Measurements from ENCODE around the gene RHBDL1.

RHBDL1 gene

DNA sequence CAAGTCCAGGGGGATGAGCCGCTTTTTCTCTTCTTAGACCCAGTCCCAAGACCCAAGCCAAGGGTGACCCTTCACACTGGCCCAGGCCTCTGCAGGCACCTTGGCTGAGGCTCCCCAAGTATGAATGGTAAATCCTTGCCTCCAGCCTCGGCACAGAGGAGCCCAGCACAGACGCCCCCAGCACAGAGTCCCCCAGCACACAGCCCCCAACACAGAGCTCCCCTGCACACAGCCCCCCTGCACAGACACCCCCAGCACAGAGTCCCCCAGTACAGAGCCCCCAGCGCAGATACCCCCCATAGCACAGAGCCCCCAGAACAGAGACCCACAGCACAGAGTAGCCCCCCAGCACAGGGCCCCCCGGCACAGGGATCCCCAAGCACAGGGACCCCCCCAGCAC is 34.9 kb upstream of the RHBDL1 start:
- H3K27me3 ChIP-seq (ENCODE audit: control insufficient read depth, insufficient read depth, low read length), result no peaks in the 10 kb centered on the region
- peaks cover 5% of the 10 kb centered on the region for H3K4me1 ChIP-seq (ENCODE audit: control insufficient read depth, insufficient read depth, low read length)
- no peak overlapping the region for H3K4me3 ChIP-seq (ENCODE audit: low read depth, low read length)
- no peak overlapping the region for H3K9ac ChIP-seq (ENCODE audit: low read depth, low read length)
- no peaks in the 10 kb centered on the region for H3K9me3 ChIP-seq (ENCODE audit: control insufficient read depth, insufficient read depth, low read length)
- no peaks in the 10 kb centered on the region for H3K36me3 ChIP-seq (ENCODE audit: control insufficient read depth, insufficient read depth, low read length)

DNA sequence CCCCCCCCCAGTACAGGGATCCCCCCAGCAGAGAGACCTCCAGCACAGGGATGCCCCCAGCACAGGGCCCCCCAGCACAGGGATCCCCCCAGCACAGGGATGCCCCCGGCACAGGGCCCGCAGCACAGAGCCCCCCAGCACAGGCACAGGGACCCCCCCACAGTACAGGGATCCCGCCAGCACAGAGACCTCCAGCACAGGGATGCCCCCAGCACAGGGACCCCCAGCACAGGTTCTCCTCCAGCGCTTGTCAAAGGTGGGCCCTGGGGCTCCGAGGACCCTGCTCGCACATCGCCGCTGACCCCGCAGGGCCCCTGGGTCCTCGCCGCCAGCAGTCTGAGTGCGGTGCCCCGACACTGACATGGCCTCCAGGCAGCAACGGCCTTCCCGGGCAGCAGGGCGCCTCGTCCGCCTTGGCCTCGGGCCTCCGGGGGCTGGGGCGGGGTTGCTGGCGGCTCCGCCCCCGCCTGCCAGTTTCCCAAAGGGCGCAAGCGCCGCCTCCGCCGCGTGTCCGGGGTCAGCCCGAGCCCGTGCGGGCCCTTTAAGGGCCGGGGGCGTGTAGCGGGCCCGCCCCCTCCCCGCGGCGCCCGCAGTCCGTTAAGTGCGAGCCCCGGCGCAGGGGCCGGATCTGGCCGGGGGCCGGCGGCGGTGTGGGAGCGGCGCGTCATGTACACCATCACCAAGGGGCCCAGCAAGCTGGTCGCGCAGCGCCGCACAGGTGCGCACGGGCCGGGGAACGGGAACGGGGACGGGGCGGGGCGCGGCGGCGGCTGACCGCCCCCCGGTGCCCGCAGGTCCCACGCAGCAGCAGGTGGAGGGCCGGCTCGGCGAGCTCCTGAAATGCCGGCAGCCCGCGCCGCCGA is 33.9 kb upstream of the RHBDL1 start, which contains the start of gene MCRIP2:
Gene MCRIP2, plus strand, starts transcription at position 503 of the 863 bp plus-strand sequence. Its CDS starts 164 bp downstream, at position 667.
- no peaks in the 10 kb centered on the region for H3K36me3 ChIP-seq (ENCODE audit: control insufficient read depth, insufficient read depth, low read length)
- H3K4me3 ChIP-seq (ENCODE audit: low read depth, low read length), result peak within 1 kb of the TSS; percentile 68
- H3K9me3 ChIP-seq (ENCODE audit: control insufficient read depth, insufficient read depth, low read length), result no peaks in the 10 kb centered on the region
- no peaks in the 10 kb centered on the region for H3K27me3 ChIP-seq (ENCODE audit: control insufficient read depth, insufficient read depth, low read length)
- H3K9ac ChIP-seq (ENCODE audit: low read depth, low read length), result peak within 1 kb of the TSS; percentile 83
- H3K4me1 ChIP-seq (ENCODE audit: control insufficient read depth, insufficient read depth, low read length), result peaks cover 5% of the 10 kb centered on the region

DNA sequence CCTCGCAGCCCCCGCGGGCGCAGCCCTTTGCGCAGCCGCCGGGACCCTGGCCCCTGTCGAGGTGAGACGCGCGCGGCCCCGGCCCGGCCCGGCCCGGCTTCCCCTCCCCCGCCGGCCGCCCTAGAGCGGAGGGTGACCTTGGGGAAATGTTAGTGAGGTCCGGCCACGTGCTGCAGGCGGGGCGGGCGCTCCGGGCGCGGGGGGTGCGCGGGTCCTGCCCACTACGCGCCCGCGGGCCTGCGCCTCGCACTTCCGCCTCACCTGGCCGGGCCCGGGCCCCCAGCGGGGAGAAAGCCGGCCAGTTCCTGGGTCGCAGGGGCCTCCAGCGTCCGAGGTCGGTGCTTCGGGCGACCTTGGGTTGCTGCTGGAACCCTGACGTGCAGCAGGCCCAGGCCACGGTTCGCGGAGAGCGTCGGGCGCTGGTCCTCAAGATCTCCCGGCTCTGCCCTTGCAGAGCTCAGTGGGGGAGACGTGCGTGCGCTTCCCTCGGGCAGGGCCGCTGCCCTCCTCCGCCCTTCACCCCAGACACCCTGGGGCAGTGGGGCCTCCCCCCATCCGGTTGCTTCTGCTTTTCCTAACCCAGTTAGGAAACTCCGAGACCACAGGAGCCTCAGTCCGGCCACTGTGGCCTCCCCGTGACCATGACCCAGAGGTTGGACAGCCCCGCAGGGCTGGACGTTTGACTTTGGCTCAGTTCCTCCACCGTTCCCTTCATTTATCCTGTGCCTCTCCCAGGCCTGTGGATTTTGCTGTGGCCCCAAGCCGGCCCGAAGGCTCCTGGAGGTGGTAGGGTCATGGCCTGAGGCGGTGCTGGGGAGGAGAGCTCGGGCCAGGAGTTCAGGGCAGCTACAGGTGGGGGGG is 33.1 kb upstream of the RHBDL1 start:
- peaks cover 5% of the 10 kb centered on the region for H3K4me1 ChIP-seq (ENCODE audit: control insufficient read depth, insufficient read depth, low read length)

DNA sequence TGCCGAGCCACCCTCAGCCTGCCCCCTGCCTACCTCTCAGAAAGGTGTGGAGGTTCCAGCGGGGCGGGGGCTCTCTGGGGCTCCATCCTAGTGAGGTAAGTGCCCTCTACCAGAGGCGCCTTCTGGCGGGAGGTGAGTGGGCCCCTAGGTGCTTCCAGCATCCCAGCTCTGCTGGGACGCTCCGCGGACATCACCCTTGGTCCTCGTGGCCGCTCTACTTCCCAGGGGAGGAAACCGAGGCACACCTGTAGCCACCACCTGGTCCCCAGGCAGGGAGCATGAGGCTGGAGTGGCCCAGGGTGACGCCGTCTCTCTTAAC is 32.5 kb upstream of the RHBDL1 start:
- Histone ChIP-seq H3K4me1 (ENCODE audit: control insufficient read depth, insufficient read depth, low read length) (peaks cover 2% of the 10 kb centered on the region), H3K9ac (ENCODE audit: low read depth, low read length) (peak overlapping the region; percentile 83), H3K9me3 (ENCODE audit: control insufficient read depth, insufficient read depth, low read length) (no peaks in the 10 kb centered on the region), H3K27me3 (ENCODE audit: control insufficient read depth, insufficient read depth, low read length) (no peaks in the 10 kb centered on the region), H3K4me3 (ENCODE audit: low read depth, low read length) (peak overlapping the region; percentile 68), H3K36me3 (ENCODE audit: control insufficient read depth, insufficient read depth, low read length) (no peaks in the 10 kb centered on the region)

More for the DNA sequence above, 33.1 kb upstream of the RHBDL1 start:
- H3K27me3 ChIP-seq (ENCODE audit: control insufficient read depth, insufficient read depth, low read length), result no peaks in the 10 kb centered on the region
- peak overlapping the region; percentile 83 for H3K9ac ChIP-seq (ENCODE audit: low read depth, low read length)
- H3K4me3 ChIP-seq (ENCODE audit: low read depth, low read length), result peak overlapping the region; percentile 68
- H3K36me3 ChIP-seq (ENCODE audit: control insufficient read depth, insufficient read depth, low read length), result no peaks in the 10 kb centered on the region
- H3K9me3 ChIP-seq (ENCODE audit: control insufficient read depth, insufficient read depth, low read length), result no peaks in the 10 kb centered on the region

- H3K9me3 ChIP-seq (ENCODE audit: control insufficient read depth, insufficient read depth, low read length), result no peaks in the 10 kb centered on the region
- H3K4me3 ChIP-seq (ENCODE audit: low read depth, low read length), result no peak overlapping the region
- H3K27me3 ChIP-seq (ENCODE audit: control insufficient read depth, insufficient read depth, low read length), result no peaks in the 10 kb centered on the region
- H3K4me1 ChIP-seq (ENCODE audit: control insufficient read depth, insufficient read depth, low read length), result no peaks in the 10 kb centered on the region
- no peak overlapping the region for H3K9ac ChIP-seq (ENCODE audit: low read depth, low read length)
- H3K36me3 ChIP-seq (ENCODE audit: control insufficient read depth, insufficient read depth, low read length), result no peaks in the 10 kb centered on the region
These were observed 30.9 kb upstream of the RHBDL1 start for GRCh38 chr16:644556-644955.

DNA sequence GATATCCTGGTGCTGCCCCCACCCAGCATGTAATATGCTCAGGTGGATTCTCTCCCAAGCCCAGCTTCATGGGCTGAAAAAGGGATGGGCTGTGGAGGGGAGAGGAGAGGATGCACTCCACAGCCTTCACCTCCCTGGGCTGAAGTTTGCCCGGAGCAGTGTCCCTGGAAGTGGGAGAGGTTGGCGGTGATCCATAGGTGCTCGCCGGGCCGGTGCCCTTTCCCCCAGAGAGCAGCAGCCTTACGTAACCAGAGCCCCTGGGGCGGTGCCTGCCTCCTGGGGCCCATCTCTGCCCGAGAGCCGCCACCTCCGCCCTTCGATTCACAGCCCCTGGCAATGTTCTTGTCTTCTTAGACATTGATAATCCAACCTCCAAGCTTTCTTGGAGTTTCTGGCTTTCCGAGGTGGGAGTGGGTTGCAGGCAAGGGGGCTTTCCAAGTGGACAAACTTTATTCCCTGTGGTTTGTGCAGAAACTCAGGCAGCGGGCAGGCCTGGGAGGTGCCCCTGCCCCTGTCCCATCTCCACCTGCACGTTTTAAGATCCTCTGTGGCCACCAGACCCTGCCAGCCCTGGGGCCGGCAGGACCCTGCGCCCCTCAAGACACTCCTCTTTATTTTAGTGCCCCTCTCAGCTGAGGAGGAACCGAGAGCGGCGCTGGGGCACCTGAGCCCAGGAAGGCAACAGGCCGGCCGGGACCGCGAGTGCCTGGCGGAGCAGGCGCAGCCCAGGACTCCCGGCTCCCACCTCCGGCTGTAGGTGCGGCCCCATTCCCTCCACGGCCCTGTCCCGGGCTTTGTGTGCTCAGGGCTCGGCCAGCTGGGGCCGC is 29.4 kb upstream of the RHBDL1 start:
- peaks cover 9% of the 10 kb centered on the region for H3K36me3 ChIP-seq (ENCODE audit: control insufficient read depth, insufficient read depth, low read length)
- H3K9me3 ChIP-seq (ENCODE audit: control insufficient read depth, insufficient read depth, low read length), result no peaks in the 10 kb centered on the region
- H3K4me3 ChIP-seq (ENCODE audit: low read depth, low read length), result no peak overlapping the region
- H3K9ac ChIP-seq (ENCODE audit: low read depth, low read length), result no peak overlapping the region
- no peaks in the 10 kb centered on the region for H3K27me3 ChIP-seq (ENCODE audit: control insufficient read depth, insufficient read depth, low read length)
- no peaks in the 10 kb centered on the region for H3K4me1 ChIP-seq (ENCODE audit: control insufficient read depth, insufficient read depth, low read length)

- no peak overlapping the region for H3K4me3 ChIP-seq (ENCODE audit: low read depth, low read length)
- H3K36me3 ChIP-seq (ENCODE audit: control insufficient read depth, insufficient read depth, low read length), result peaks cover 13% of the 10 kb centered on the region
- H3K4me1 ChIP-seq (ENCODE audit: control insufficient read depth, insufficient read depth, low read length), result no peaks in the 10 kb centered on the region
- no peaks in the 10 kb centered on the region for H3K9me3 ChIP-seq (ENCODE audit: control insufficient read depth, insufficient read depth, low read length)
- H3K27me3 ChIP-seq (ENCODE audit: control insufficient read depth, insufficient read depth, low read length), result no peaks in the 10 kb centered on the region
- no peak overlapping the region for H3K9ac ChIP-seq (ENCODE audit: low read depth, low read length)
These were observed 28.7 kb upstream of the RHBDL1 start for GRCh38 chr16:646679-647172.

DNA sequence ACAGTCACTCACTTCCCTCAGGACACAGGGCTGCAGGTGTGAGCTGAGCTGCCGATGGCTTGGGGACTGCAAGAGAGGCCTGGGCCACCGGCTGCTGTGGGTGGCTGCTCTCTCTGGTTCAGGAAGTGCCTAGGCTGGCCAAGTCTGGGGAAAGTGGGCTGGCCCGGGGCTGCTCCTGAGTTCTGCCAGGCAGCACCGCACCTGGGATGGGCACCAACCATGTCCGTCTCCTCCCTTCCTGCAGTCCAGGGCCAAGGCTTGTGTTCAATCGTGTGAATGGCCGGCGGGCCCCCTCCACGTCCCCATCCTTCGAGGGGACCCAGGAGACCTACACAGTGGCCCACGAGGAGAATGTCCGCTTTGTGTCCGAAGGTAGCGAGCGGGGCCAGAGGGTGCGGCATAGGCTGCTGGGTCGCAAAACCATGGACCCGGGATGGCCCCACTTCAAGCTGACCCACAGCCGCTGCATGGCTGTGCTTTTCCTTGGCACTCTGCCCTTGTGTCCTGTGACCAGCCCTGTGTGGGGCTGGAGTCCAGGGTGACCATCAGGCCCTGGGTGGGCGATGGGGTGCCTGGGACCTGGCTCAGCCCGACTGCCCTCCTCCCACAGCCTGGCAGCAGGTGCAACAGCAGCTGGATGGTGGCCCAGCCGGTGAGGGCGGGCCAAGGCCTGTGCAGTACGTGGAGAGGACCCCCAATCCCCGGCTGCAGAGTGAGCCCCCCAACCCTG is 28.1 kb upstream of the RHBDL1 start:
- H3K4me1 ChIP-seq (ENCODE audit: control insufficient read depth, insufficient read depth, low read length), result no peaks in the 10 kb centered on the region
- H3K27me3 ChIP-seq (ENCODE audit: control insufficient read depth, insufficient read depth, low read length), result no peaks in the 10 kb centered on the region
- peaks cover 19% of the 10 kb centered on the region for H3K36me3 ChIP-seq (ENCODE audit: control insufficient read depth, insufficient read depth, low read length)
- H3K9ac ChIP-seq (ENCODE audit: low read depth, low read length), result no peak overlapping the region
- no peak overlapping the region for H3K4me3 ChIP-seq (ENCODE audit: low read depth, low read length)
- no peaks in the 10 kb centered on the region for H3K9me3 ChIP-seq (ENCODE audit: control insufficient read depth, insufficient read depth, low read length)

- Histone ChIP-seq H3K4me3 (ENCODE audit: low read depth, low read length) (peak overlapping the region; percentile 79), H3K4me1 (ENCODE audit: control insufficient read depth, insufficient read depth, low read length) (no peaks in the 10 kb centered on the region), H3K36me3 (ENCODE audit: control insufficient read depth, insufficient read depth, low read length) (peaks cover 24% of the 10 kb centered on the region), H3K27me3 (ENCODE audit: control insufficient read depth, insufficient read depth, low read length) (no peaks in the 10 kb centered on the region), H3K9ac (ENCODE audit: low read depth, low read length) (peak overlapping the region; percentile 73), H3K9me3 (ENCODE audit: control insufficient read depth, insufficient read depth, low read length) (no peaks in the 10 kb centered on the region)
These were observed 27.2 kb upstream of the RHBDL1 start for GRCh38 chr16:648071-648780.

- Histone ChIP-seq H3K36me3 (ENCODE audit: control insufficient read depth, insufficient read depth, low read length) (peaks cover 28% of the 10 kb centered on the region), H3K9me3 (ENCODE audit: control insufficient read depth, insufficient read depth, low read length) (no peaks in the 10 kb centered on the region), H3K9ac (ENCODE audit: low read depth, low read length) (peak within 1 kb of the TSS; percentile 73), H3K4me1 (ENCODE audit: control insufficient read depth, insufficient read depth, low read length) (no peaks in the 10 kb centered on the region), H3K4me3 (ENCODE audit: low read depth, low read length) (peak within 1 kb of the TSS; percentile 79), H3K27me3 (ENCODE audit: control insufficient read depth, insufficient read depth, low read length) (no peaks in the 10 kb centered on the region)
These were observed 26.5 kb upstream of the RHBDL1 start, which contains the start of gene WDR90 for GRCh38 chr16:648781-649589. Gene WDR90 (plus strand): TSS chr16:649365. CDS start chr16:649417, 52 bp downstream.
